Common myeloid progenitor, CD34-positive (primary cell): ENCODE data around the gene GEN1.

Source experiments
- CTCF ChIA-PET: fragments of 350-600 bp; sonication (Branson Sonifier 250); formaldehyde crosslinking; loops from one replicate; lab custom pipeline; 2021; ENCODE audit warnings: antibody characterized with exemption; lab: Charles Lee
- POLR2A ChIA-PET: fragments of 350-600 bp; sonication (Branson Sonifier 250); formaldehyde crosslinking; loops from one replicate; lab custom pipeline; 2021; ENCODE audit warnings: antibody characterized with exemption; lab: Charles Lee
- DNase-seq, 3 donors: peaks; one replicate each; pipeline versions ENCODE4 v3.0.0 to v3.0.0-alpha.2; 2013
- H3K27ac ChIP-seq, 2 experiments: 1 replicate in 1 of 2; 2 replicates in 1 of 2; pipeline ENCODE4 v1.7.0; 2013; ENCODE audit warnings: inconsistent platforms in 2 of 2, low read length in 2 of 2, mild to moderate bottlenecking in 2 of 2, low read depth in 1 of 2, moderate library complexity in 1 of 2; ENCODE audit not compliant: severe bottlenecking in 2 of 2, insufficient read depth in 1 of 2, poor library complexity in 1 of 2
- H3K27me3 ChIP-seq, 5 experiments: replicated peaks in 2 of 5; 1 replicate in 3 of 5; 2 replicates in 2 of 5; pipeline versions ENCODE4 v1.6.1 to v1.7.0; 2013; ENCODE audit warnings: low read length in 4 of 5, mild to moderate bottlenecking in 2 of 5, moderate library complexity in 2 of 5, inconsistent platforms in 1 of 5; ENCODE audit not compliant: insufficient read depth in 5 of 5, control insufficient read depth in 4 of 5
- H3K36me3 ChIP-seq, 4 experiments: 1 replicate in 2 of 4; 2 replicates in 2 of 4; pipeline versions ENCODE4 v1.6.1 to v1.7.0; 2013; ENCODE audit warnings: low read length in 3 of 4, control low read depth in 1 of 4, mild to moderate bottlenecking in 1 of 4; ENCODE audit not compliant: control insufficient read depth in 4 of 4, insufficient read depth in 4 of 4
- H3K4me1 ChIP-seq, 4 experiments: 1 replicate in 3 of 4; 2 replicates in 1 of 4; pipeline versions ENCODE4 v1.6.1 to v1.7.1; 2013; ENCODE audit warnings: low read length in 3 of 4, mild to moderate bottlenecking in 3 of 4, control low read depth in 1 of 4, inconsistent platforms in 1 of 4, moderate library complexity in 1 of 4; ENCODE audit not compliant: control insufficient read depth in 4 of 4, insufficient read depth in 4 of 4; ENCODE audit errors: control extremely low read depth in 1 of 4
- H3K4me3 ChIP-seq, 7 experiments: 1 replicate in 4 of 7; 2 replicates in 3 of 7; pipeline versions ENCODE4 v1.5.1 to v1.7.0; 2013; ENCODE audit warnings: mild to moderate bottlenecking in 7 of 7, low read length in 6 of 7, moderate library complexity in 6 of 7, inconsistent platforms in 2 of 7, low read depth in 2 of 7, control low read depth in 1 of 7; ENCODE audit not compliant: insufficient read depth in 4 of 7, control insufficient read depth in 1 of 7; ENCODE audit errors: extremely low read depth in 1 of 7
- H3K9me3 ChIP-seq, 5 experiments: 1 replicate in 4 of 5; 2 replicates in 1 of 5; pipeline versions ENCODE4 v1.6.1 to v1.7.1; 2013; ENCODE audit warnings: low read length in 4 of 5, mild to moderate bottlenecking in 2 of 5, inconsistent platforms in 1 of 5, low read depth in 1 of 5, moderate library complexity in 1 of 5; ENCODE audit not compliant: control insufficient read depth in 4 of 5, insufficient read depth in 2 of 5; ENCODE audit errors: control extremely low read depth in 1 of 5
- WGBS: methylation state at CpG from one replicate; pipeline ENCODE4 v1.1.5; 2013; ENCODE audit not compliant: insufficient coverage; 5-methylcytosine and 5-hydroxymethylcytosine counted together

Gene GEN1

GRCh38 chr2:17813010-17813741 is 59.2 kb downstream of the GEN1 start:
- Histone ChIP-seq H3K27me3 (peaks cover 0 to 2% (median 0%) of the 10 kb centered on the region in 5 experiments), H3K36me3 (no peaks in the 10 kb centered on the region), H3K4me1 (peaks cover 0 to 28% (median 1%) of the 10 kb centered on the region in 4 experiments), H3K4me3 (no peak overlapping the region), H3K27ac (no peak overlapping the region), H3K9me3 (no peaks in the 10 kb centered on the region)
- POLR2A ChIA-PET = interaction anchor here (0.7 kb wide), 1 partner anchor 34 kb away, joined by 3 read pairs; no protein-coding TSS in a partner anchor
- CTCF ChIA-PET = interaction anchor here (1.1 to 1.8 kb wide), 3 partner anchors 18 to 22 kb away, joined by 3 to 6 read pairs (median 3); no protein-coding TSS in a partner anchor
- peak in 2 of 3 donors; percentile 11 to 33 for DNase-seq
- 100% methylated on average over 1 of the region's 5 CpGs for WGBS

DNA sequence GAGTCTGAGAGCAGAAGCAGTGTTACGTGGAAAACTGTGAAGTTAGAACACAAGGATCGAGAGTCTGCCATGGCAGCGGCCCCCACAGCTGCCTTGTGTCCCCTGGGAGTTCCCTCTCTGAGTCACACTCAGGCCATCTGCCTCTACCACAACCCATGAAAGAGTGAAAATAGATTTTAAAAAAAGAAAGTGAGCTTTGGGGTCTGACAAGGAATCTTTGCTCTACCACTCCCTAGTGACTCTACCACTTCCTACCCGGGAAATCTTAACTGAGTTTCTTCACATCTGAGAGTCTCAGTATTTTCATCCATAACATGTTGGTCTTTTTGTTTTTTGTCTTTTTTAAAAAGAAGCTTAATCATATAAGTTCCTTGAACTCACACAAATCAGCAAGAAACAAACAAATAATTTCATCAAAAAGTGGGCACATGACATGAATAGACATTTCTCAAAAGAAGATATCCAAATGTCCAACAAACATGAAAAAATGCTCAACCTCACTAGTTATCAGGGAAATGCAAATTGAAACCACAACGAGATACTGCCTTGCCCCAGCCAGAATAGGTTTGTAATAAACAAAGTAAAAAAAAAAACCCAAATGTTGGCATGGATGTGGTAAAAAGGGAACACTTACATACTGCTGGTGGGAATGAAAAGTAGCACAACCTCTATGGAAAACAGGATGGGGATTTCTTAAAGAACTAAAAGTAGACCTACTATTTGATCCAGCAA is 60.0 kb downstream of the GEN1 start:
- no peak overlapping the region for H3K27ac ChIP-seq
- no peak overlapping the region for H3K4me3 ChIP-seq
- CTCF ChIA-PET = interaction anchor here (1.1 to 1.2 kb wide), 2 partner anchors 18 to 23 kb away, joined by 3 read pairs; no protein-coding TSS in a partner anchor
- 80% methylated on average over 2 of the region's 5 CpGs for WGBS
- POLR2A ChIA-PET = interaction anchor here (0.7 kb wide), 1 partner anchor 33 kb away, joined by 3 read pairs; no protein-coding TSS in a partner anchor
- DNase-seq = peak in 2 of 3 donors; percentile 48 to 57
- peaks cover 0 to 32% (median 3%) of the 10 kb centered on the region in 4 experiments for H3K4me1 ChIP-seq
- H3K9me3 ChIP-seq = no peaks in the 10 kb centered on the region
- H3K27me3 ChIP-seq = peaks cover 0 to 2% (median 0%) of the 10 kb centered on the region in 5 experiments
- no peaks in the 10 kb centered on the region for H3K36me3 ChIP-seq

GRCh38 chr2:17814601-17815000 is 60.7 kb downstream of the GEN1 start:
- Histone ChIP-seq H3K4me1 (peaks cover 0 to 32% (median 3%) of the 10 kb centered on the region in 4 experiments), H3K27me3 (peaks cover 0 to 2% (median 0%) of the 10 kb centered on the region in 5 experiments), H3K9me3 (no peaks in the 10 kb centered on the region), H3K36me3 (no peaks in the 10 kb centered on the region), H3K4me3 (no peak overlapping the region), H3K27ac (no peak overlapping the region)
- DNase-seq = no peak
- WGBS = no CpG with 5 or more reads among the region's 1 CpG
- ChIA-PET CTCF (interaction anchor here (1.7 kb wide), 1 partner anchor 9 kb away, joined by 4 read pairs; no protein-coding TSS in a partner anchor), POLR2A (no interaction called here)

GRCh38 chr2:17815468-17816184 is 61.7 kb downstream of the GEN1 start:
- H3K4me3 ChIP-seq = no peak overlapping the region
- peaks cover 0 to 32% (median 3%) of the 10 kb centered on the region in 4 experiments for H3K4me1 ChIP-seq
- WGBS = 96% methylated on average over 7 of the region's 8 CpGs
- CTCF ChIA-PET = interaction anchor here (1.1 to 1.7 kb wide), 2 partner anchors 10 to 12 kb away, joined by 3 to 4 read pairs; no protein-coding TSS in a partner anchor
- no peak overlapping the region for H3K27ac ChIP-seq
- POLR2A ChIA-PET = no interaction called here
- no peaks in the 10 kb centered on the region for H3K9me3 ChIP-seq
- peaks cover 0 to 2% (median 0%) of the 10 kb centered on the region in 5 experiments for H3K27me3 ChIP-seq
- no peak for DNase-seq
- no peaks in the 10 kb centered on the region for H3K36me3 ChIP-seq

GRCh38 chr2:17816396-17817245 is 62.7 kb downstream of the GEN1 start, which contains the start of gene MSGN1:
Gene MSGN1, plus strand, starts transcription at chr2:17816460. Its CDS starts 59 bp downstream, at chr2:17816519.
- WGBS = 100% methylated on average over 15 of the region's 26 CpGs
- H3K27me3 ChIP-seq = peaks cover 0 to 2% (median 0%) of the 10 kb centered on the region in 5 experiments
- peaks cover 0 to 41% (median 4%) of the 10 kb centered on the region in 4 experiments for H3K4me1 ChIP-seq
- H3K4me3 ChIP-seq = no peak within 1 kb of the TSS
- CTCF ChIA-PET = interaction anchor here (1.1 to 1.7 kb wide), 2 partner anchors 11 kb away, joined by 3 to 4 read pairs; no protein-coding TSS in a partner anchor
- H3K36me3 ChIP-seq = no peaks in the 10 kb centered on the region
- no peak for DNase-seq
- H3K27ac ChIP-seq = no peak within 1 kb of the TSS
- H3K9me3 ChIP-seq = no peaks in the 10 kb centered on the region
- POLR2A ChIA-PET = no interaction called here

DNA sequence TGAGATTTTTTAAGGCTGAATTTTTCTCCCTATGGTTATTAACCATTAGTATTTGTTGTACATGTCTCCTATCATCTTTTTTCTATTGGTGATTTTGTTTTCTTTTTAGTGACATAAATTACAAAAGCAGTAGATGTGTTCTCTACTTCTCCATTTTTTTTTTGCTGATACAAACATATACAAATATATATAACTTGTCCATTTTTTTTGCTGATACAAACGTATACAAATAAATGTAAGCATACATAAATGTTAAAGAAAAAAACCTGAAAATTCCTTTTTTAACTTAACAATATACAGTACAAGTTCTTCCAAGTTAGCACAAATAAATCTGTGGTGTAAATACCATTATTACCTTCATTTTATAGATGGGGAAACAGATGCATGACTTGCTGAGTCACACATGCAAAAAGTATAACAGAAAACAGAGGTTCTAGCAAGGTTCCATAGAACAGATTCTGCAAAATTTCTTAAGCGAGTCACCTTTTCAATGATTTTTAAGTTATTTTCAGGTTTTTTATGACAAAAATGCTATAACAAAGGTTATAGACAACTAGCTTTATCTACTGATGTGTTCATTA is 64.4 kb downstream of the GEN1 start:
- Histone ChIP-seq H3K27ac (no peak overlapping the region), H3K4me3 (no peak overlapping the region), H3K36me3 (no peaks in the 10 kb centered on the region), H3K4me1 (peaks cover 1 to 44% (median 9%) of the 10 kb centered on the region in 4 experiments), H3K27me3 (peaks cover 0 to 2% (median 0%) of the 10 kb centered on the region in 5 experiments), H3K9me3 (no peaks in the 10 kb centered on the region)
- no CpG with 5 or more reads among the region's 2 CpGs for WGBS
- peak in 2 of 3 donors; percentile 73 to 81 for DNase-seq
- ChIA-PET CTCF (no interaction called here), POLR2A (no interaction called here)
